Trophoblast cell (in vitro differentiated cells and primary cell): Measurements from ENCODE around the gene PARL.

Experiments
- DNase-seq, 2 donors: peaks; one replicate each; pipeline ENCODE4 v3.0.0-alpha.2; 2016
- H2AFZ ChIP-seq: 2 replicates; pipeline ENCODE4 v1.6.1; 2013; ENCODE audit warnings: low read length, moderate library complexity, mild to moderate bottlenecking; ENCODE audit not compliant: insufficient read depth, poor library complexity
- H2AK5ac ChIP-seq: 2 replicates; pipeline ENCODE4 v1.6.1; 2013; ENCODE audit warnings: mild to moderate bottlenecking, low read length
- H2BK120ac ChIP-seq: 2 replicates; pipeline ENCODE4 v1.6.1; 2013; ENCODE audit warnings: low read length, mild to moderate bottlenecking, moderate library complexity; ENCODE audit not compliant: insufficient read depth, poor library complexity
- H2BK12ac ChIP-seq: 2 replicates; pipeline ENCODE4 v1.6.1; 2013; ENCODE audit warnings: mild to moderate bottlenecking, low read length, moderate library complexity
- H2BK5ac ChIP-seq: 2 replicates; pipeline ENCODE4 v1.6.1; 2013; ENCODE audit warnings: low read length, low read depth, moderate library complexity, mild to moderate bottlenecking; ENCODE audit not compliant: poor library complexity
- H3K14ac ChIP-seq: 2 replicates; pipeline ENCODE4 v1.6.1; 2013; ENCODE audit warnings: mild to moderate bottlenecking, low read length
- H3K18ac ChIP-seq: 2 replicates; pipeline ENCODE4 v1.6.1; 2013; ENCODE audit warnings: mild to moderate bottlenecking, low read length
- H3K23ac ChIP-seq: 2 replicates; pipeline ENCODE4 v1.6.1; 2013; ENCODE audit warnings: low read length
- H3K27ac ChIP-seq: 2 replicates; pipeline ENCODE4 v1.5.1; 2013; ENCODE audit warnings: low read depth, mild to moderate bottlenecking, inconsistent platforms, low read length, moderate library complexity
- H3K27me3 ChIP-seq: 2 replicates; pipeline ENCODE4 v1.6.1; 2013; ENCODE audit warnings: inconsistent platforms, mild to moderate bottlenecking, low read length, moderate library complexity; ENCODE audit not compliant: insufficient read depth
- H3K36me3 ChIP-seq, 2 experiments: 1 replicate in 1 of 2; 2 replicates in 1 of 2; pipeline ENCODE4 v1.6.1; 2013; ENCODE audit warnings: low read length in 2 of 2, mild to moderate bottlenecking in 2 of 2, moderate library complexity in 1 of 2; ENCODE audit not compliant: insufficient read depth in 2 of 2, control insufficient read depth in 1 of 2
- H3K4ac ChIP-seq: 2 replicates; pipeline ENCODE4 v1.6.1; 2013; ENCODE audit warnings: low read depth, mild to moderate bottlenecking, low read length, moderate library complexity
- H3K4me1 ChIP-seq, 2 experiments: 1 replicate in 1 of 2; 2 replicates in 1 of 2; pipeline ENCODE4 v1.6.1; 2013; ENCODE audit warnings: low read length in 2 of 2, mild to moderate bottlenecking in 2 of 2, moderate library complexity in 1 of 2; ENCODE audit not compliant: insufficient read depth in 2 of 2, control insufficient read depth in 1 of 2
- H3K4me2 ChIP-seq: 2 replicates; pipeline ENCODE4 v1.6.1; 2013; ENCODE audit warnings: inconsistent platforms, mild to moderate bottlenecking, low read length, moderate library complexity
- H3K4me3 ChIP-seq: 2 replicates; pipeline ENCODE4 v1.5.1; 2013; ENCODE audit warnings: mild to moderate bottlenecking, low read depth, low read length, inconsistent platforms
- H3K79me1 ChIP-seq: one replicate; pipeline ENCODE4 v1.6.1; 2013; ENCODE audit warnings: low read length
- H3K79me2 ChIP-seq: 2 replicates; pipeline ENCODE4 v1.6.1; 2013; ENCODE audit warnings: low read length, mild to moderate bottlenecking; ENCODE audit not compliant: control insufficient read depth, insufficient read depth, poor library complexity
- H3K9ac ChIP-seq: 2 replicates; pipeline ENCODE4 v1.6.1; 2013; ENCODE audit warnings: mild to moderate bottlenecking, low read length
- H3K9me3 ChIP-seq: 2 replicates; pipeline ENCODE4 v1.6.1; 2013; ENCODE audit warnings: low read depth, mild to moderate bottlenecking, control low read depth, inconsistent platforms, low read length; ENCODE audit not compliant: insufficient read depth
- H4K12ac ChIP-seq: 2 replicates; pipeline ENCODE4 v1.6.1; 2013; ENCODE audit warnings: low read depth, mild to moderate bottlenecking, low read length, moderate library complexity
- H4K8ac ChIP-seq: 2 replicates; pipeline ENCODE4 v1.6.1; 2013; ENCODE audit warnings: low read depth, mild to moderate bottlenecking, low read length, moderate library complexity
- H4K91ac ChIP-seq: one replicate; pipeline ENCODE4 v1.6.1; 2013; ENCODE audit warnings: low read depth, mild to moderate bottlenecking, low read length, moderate library complexity
- WGBS: extraction: QIAGEN DNeasy Blood & Tissue Kit; methylation state at CpG from one replicate; pipeline ENCODE4 v1.1.7; 2013; ENCODE audit warnings: missing lambda C conversion rate; ENCODE audit not compliant: insufficient read length, insufficient coverage; ENCODE audit errors: extremely low coverage; 5-methylcytosine and 5-hydroxymethylcytosine counted together

Gene PARL

DNA sequence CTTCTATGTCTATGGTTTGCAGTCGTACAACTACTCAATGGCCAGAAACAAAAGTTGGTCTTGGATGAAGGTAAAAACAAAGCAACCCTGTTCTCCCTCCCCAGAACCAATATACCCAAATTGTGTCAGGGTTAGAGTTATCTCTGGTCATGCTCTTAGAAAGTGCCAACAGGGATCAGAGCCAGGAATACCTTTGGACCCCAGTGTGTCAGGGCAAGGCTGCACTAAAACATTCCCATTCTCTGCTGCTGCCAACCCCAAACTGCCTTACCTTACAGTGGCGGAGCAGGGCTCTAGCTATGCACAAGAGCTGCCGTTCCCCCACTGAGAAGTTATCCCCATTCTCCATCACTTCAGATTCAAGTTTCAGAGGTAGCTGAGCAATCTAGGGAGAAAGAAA, 42.4 kb upstream of the PARL start:
- Histone ChIP-seq H3K4me2 (no peak overlapping the region), H3K79me1 (no peaks in the 10 kb centered on the region), H3K4me1 (no peaks in the 10 kb centered on the region)

DNA sequence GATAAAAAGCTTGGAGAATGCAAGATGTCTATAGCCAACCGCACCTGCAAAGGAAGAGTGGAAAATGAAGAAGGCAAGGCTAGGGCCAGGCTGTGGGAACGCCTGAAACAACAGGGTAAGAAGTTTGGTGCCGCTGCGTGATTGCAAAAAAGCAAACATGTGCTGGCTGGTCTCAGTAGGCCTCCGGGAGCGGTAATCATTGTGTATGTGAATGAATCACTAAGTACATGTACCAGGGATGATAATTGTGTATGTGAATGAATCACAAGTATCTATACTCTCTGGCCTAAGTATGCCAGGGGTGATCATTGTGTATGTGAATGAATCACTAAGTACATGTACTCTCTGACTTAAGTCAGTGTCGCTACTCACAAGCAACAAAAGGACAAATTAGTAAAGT, 40.3 kb upstream of the PARL start:
- H4K12ac ChIP-seq: no peak overlapping the region
- H2AK5ac ChIP-seq: no peak overlapping the region
- no peak overlapping the region for H3K18ac ChIP-seq
- H3K79me2 ChIP-seq: no peaks in the 10 kb centered on the region
- H3K4ac ChIP-seq: no peak overlapping the region
- H4K8ac ChIP-seq: no peak overlapping the region
- no peaks in the 10 kb centered on the region for H3K27me3 ChIP-seq
- DNase-seq: no peak
- no peak overlapping the region for H3K23ac ChIP-seq
- H3K4me2 ChIP-seq: no peak overlapping the region
- H3K9me3 ChIP-seq: no peaks in the 10 kb centered on the region
- no peak overlapping the region for H4K91ac ChIP-seq
- no CpG with 5 or more reads among the region's 7 CpGs for WGBS
- H3K27ac ChIP-seq: no peak overlapping the region
- H3K4me1 ChIP-seq: no peaks in the 10 kb centered on the region
- H3K79me1 ChIP-seq: no peaks in the 10 kb centered on the region
- H3K4me3 ChIP-seq: no peak overlapping the region
- H3K14ac ChIP-seq: no peak overlapping the region
- no peak overlapping the region for H2BK120ac ChIP-seq
- H2AFZ ChIP-seq: no peak overlapping the region
- H2BK5ac ChIP-seq: no peak overlapping the region
- no peak overlapping the region for H3K9ac ChIP-seq
- peaks cover 37 to 43% of the 10 kb centered on the region in 2 experiments for H3K36me3 ChIP-seq
- H2BK12ac ChIP-seq: no peak overlapping the region

More for the DNA sequence above, 42.4 kb upstream of the PARL start:
- Histone ChIP-seq H3K18ac (no peak overlapping the region), H3K4me3 (no peak overlapping the region), H3K27me3 (no peaks in the 10 kb centered on the region), H3K9me3 (no peaks in the 10 kb centered on the region), H2BK120ac (no peak overlapping the region), H4K8ac (no peak overlapping the region), H3K9ac (no peak overlapping the region), H3K36me3 (peaks cover 26 to 38% of the 10 kb centered on the region in 2 experiments), H3K79me2 (no peaks in the 10 kb centered on the region), H3K14ac (no peak overlapping the region), H4K12ac (no peak overlapping the region), H3K27ac (no peak overlapping the region), H2AFZ (no peak overlapping the region), H2BK5ac (no peak overlapping the region), H2AK5ac (no peak overlapping the region), H3K23ac (no peak overlapping the region), H4K91ac (no peak overlapping the region), H3K4ac (no peak overlapping the region), H2BK12ac (no peak overlapping the region)
- no CpG with 5 or more reads among the region's 3 CpGs for WGBS
- no peak for DNase-seq

GRCh38 chr3:183924543-183924942, 39.9 kb upstream of the PARL start:
- no peak overlapping the region for H2AK5ac ChIP-seq
- H3K9me3 ChIP-seq: peaks cover 1% of the 10 kb centered on the region
- no peak overlapping the region for H4K8ac ChIP-seq
- no peak overlapping the region for H4K12ac ChIP-seq
- H2BK12ac ChIP-seq: no peak overlapping the region
- H3K4me1 ChIP-seq: no peaks in the 10 kb centered on the region
- no peak overlapping the region for H3K4me2 ChIP-seq
- H3K27me3 ChIP-seq: no peaks in the 10 kb centered on the region
- H3K14ac ChIP-seq: no peak overlapping the region
- H3K79me2 ChIP-seq: no peaks in the 10 kb centered on the region
- no peak for DNase-seq
- H2AFZ ChIP-seq: no peak overlapping the region
- H3K4me3 ChIP-seq: no peak overlapping the region
- H3K36me3 ChIP-seq: peaks cover 40 to 47% of the 10 kb centered on the region in 2 experiments
- no CpG with 5 or more reads among the region's 3 CpGs for WGBS
- H4K91ac ChIP-seq: no peak overlapping the region
- H3K79me1 ChIP-seq: no peaks in the 10 kb centered on the region
- H3K4ac ChIP-seq: no peak overlapping the region
- H3K9ac ChIP-seq: no peak overlapping the region
- no peak overlapping the region for H2BK120ac ChIP-seq
- no peak overlapping the region for H3K23ac ChIP-seq
- no peak overlapping the region for H3K18ac ChIP-seq
- H2BK5ac ChIP-seq: no peak overlapping the region
- H3K27ac ChIP-seq: no peak overlapping the region

DNA sequence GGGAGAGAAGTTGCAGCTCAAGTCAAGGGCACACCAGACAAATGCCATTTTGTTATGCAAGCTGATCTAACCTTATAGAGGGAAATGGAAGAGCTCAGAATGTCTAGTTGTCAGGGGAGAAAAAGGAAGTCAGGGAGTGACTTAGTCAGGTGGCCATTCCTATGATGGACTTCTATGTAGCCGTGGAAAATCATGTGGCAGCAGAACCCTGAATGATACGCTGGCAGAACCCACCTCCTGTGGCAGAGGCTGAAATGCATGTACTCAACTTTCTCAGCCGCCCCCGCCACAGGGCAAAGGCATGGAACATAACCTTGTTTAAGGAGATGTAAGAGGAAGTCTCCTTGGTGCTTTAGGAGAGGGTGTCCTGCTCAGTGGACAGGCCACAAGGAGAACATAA, 37.7 kb upstream of the PARL start:
- peaks cover 1% of the 10 kb centered on the region for H3K9me3 ChIP-seq
- no CpG with 5 or more reads among the region's 4 CpGs for WGBS
- H3K9ac ChIP-seq: no peak overlapping the region

More for the DNA sequence above, 37.7 kb upstream of the PARL start:
- Histone ChIP-seq H3K23ac (no peak overlapping the region), H3K27ac (no peak overlapping the region), H2BK12ac (no peak overlapping the region), H3K27me3 (no peaks in the 10 kb centered on the region), H4K8ac (no peak overlapping the region), H3K4ac (no peak overlapping the region), H2AFZ (no peak overlapping the region), H3K4me2 (no peak overlapping the region), H2AK5ac (no peak overlapping the region), H3K79me1 (no peaks in the 10 kb centered on the region), H2BK120ac (no peak overlapping the region), H3K4me1 (no peaks in the 10 kb centered on the region), H3K79me2 (no peaks in the 10 kb centered on the region), H3K36me3 (peaks cover 33 to 39% of the 10 kb centered on the region in 2 experiments), H4K12ac (no peak overlapping the region), H3K4me3 (no peak overlapping the region), H4K91ac (no peak overlapping the region), H3K14ac (no peak overlapping the region), H2BK5ac (no peak overlapping the region), H3K18ac (no peak overlapping the region)
- no peak for DNase-seq
